ENCODE data around the gene FMNL3. TPM values are rescaled to one million over a fixed set of nuclear protein-coding genes. Genes with fewer than 3 reads are reported as not detected.

The FMNL3 gene
- polyA plus RNA-seq, 1 experiment: 15.8 TPM

DNA sequence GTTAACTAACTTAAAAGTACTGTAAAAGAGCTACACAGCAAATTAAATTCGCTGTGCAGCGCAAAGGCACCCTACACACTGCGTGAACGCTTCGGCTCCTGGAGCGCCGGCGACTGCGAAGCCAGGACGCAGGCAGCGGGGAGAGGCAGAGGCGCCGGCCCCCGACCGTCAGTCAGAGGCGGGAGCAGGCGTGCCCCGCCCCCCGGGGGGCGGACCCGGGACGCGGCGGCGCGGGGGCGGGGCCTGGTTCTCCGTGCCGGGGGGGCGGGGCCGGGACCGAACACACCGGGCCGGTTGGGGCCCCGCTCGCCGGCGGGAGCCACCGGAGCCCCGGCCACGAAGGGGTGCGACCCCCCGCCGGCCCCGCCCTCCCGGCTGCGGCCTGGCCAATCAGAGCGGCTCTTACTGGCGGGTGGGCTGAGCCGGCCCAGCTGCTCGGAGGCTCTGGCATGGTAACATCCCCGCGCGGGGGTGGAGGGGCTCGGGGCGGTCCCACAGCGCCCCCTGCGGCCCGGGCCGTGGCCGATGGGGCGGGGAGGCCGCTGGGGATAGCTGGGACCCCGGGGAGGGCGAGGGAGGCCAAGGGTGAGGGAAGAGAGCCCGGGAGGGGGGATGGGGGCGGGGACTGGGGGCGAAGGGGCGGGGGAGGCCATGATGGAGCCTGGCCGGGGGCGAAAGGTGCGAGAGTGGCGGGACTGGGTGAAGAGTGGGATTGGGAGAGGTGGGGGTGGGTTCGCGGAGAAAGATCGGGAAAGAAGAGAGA, 83.9 kb downstream of the FMNL3 start, which contains the start of gene PRPF40B:
Gene PRPF40B, plus strand, starts transcription at position 420 of the 763 bp plus-strand sequence. Its CDS starts 30 bp downstream, at position 450.
- peak; percentile 44 for TF ChIP-seq CTCF (IDR thresholded peaks at IDR 0.05; ENCODE audit: low read depth, low read length)
- H3K9me3 ChIP-seq (ENCODE audit: control insufficient read depth, insufficient read depth, low read length): no peaks in the 10 kb centered on the region; the same call in 1 of the 2 replicates
- peak; percentile 30 for DNase-seq (ENCODE audit: low read depth, low spot score)
- no peaks in the 10 kb centered on the region for H3K27me3 ChIP-seq (ENCODE audit: control insufficient read depth, insufficient read depth, low read length)
- H3K4me3 ChIP-seq (ENCODE audit: low read depth, low read length): peak within 1 kb of the TSS; percentile 65
- ChIA-PET CTCF (interaction anchor here (0.5 to 1.5 kb wide), 15 partner anchors 10 to 292 kb away, joined by 3 to 15 read pairs (median 4); partner anchors contain the start of gene FAM186B), POLR2A (interaction anchor here (0.7 to 1.5 kb wide), 7 partner anchors 43 to 435 kb away, joined by 3 to 7 read pairs (median 4); partner anchors contain the start of genes TMBIM6 and TUBA1A)
- peak within 1 kb of the TSS; percentile 61 for H3K27ac ChIP-seq (ENCODE audit: low read depth, low read length)

- TF ChIP-seq CTCF (IDR thresholded peaks at IDR 0.05; ENCODE audit: low read depth, low read length): no peak
- ChIA-PET CTCF (interaction anchor here (0.5 to 1.5 kb wide), 9 partner anchors 15 to 291 kb away, joined by 3 to 8 read pairs (median 5); partner anchors contain the start of gene FAM186B), POLR2A (interaction anchor here (0.6 to 1.5 kb wide), 8 partner anchors 43 to 400 kb away, joined by 3 to 7 read pairs (median 4); partner anchors contain the start of gene TMBIM6)
- H3K27me3 ChIP-seq (ENCODE audit: control insufficient read depth, insufficient read depth, low read length): no peaks in the 10 kb centered on the region
- H3K9me3 ChIP-seq (ENCODE audit: control insufficient read depth, insufficient read depth, low read length): no peaks in the 10 kb centered on the region; the same call in 1 of the 2 replicates
- H3K4me3 ChIP-seq (ENCODE audit: low read depth, low read length): peak overlapping the region; percentile 65
- DNase-seq (ENCODE audit: low read depth, low spot score): no peak
- peak overlapping the region; percentile 47 for H3K27ac ChIP-seq (ENCODE audit: low read depth, low read length)
Measured at GRCh38 chr12:49622501-49623141, 84.6 kb downstream of the FMNL3 start.

DNA sequence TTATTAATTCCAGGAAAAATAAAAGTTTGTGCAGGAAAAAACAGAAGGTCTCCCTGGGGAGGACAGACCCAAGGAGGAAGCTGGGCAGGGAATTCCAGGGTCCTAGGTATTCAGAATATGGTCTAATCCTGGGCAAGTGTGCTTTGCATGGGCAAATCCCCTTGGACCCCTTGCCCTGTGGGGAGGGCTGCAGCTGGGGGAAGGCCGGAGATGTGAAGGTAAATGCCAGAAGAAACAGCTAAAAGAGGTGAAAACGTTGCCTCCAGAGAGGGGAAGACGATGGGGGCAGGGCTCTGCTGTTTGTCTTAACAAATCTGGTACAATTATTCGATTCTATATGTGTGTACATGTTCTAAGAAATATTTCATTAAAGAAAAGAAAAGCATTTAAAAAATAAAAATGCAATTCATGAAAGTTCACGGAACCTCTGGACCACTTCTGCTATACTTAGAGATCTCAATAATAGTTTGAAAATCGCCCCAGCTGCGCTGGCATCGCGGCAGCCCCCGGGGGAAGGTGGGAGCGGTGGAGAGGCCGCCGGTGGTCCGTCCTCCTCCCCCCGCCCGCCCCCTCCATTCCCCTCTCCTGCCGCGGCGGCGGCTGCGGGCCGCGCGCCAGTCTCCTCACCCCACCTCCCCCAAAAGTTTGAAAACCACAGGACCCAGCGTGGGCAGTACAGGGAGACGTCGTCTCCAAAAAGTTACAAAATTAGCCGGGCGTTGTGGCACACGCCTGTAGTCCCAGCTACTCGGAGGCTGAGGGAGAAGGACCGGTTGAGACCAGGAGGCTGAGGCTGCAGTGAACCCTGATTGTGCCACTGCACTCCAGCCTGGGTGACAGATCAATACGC, 85.3 kb downstream of the FMNL3 start:
- H3K27ac ChIP-seq (ENCODE audit: low read depth, low read length): no peak overlapping the region
- TF ChIP-seq CTCF (IDR thresholded peaks at IDR 0.05; ENCODE audit: low read depth, low read length): no peak
- no peak for DNase-seq (ENCODE audit: low read depth, low spot score)
- no peaks in the 10 kb centered on the region for H3K27me3 ChIP-seq (ENCODE audit: control insufficient read depth, insufficient read depth, low read length)
- CTCF ChIA-PET: interaction anchor here (0.6 to 1.5 kb wide), 4 partner anchors 70 to 869 kb away, joined by 3 to 6 read pairs (median 3); no protein-coding TSS in a partner anchor
- POLR2A ChIA-PET: interaction anchor here (0.6 to 1.2 kb wide), 5 partner anchors 161 to 399 kb away, joined by 3 to 7 read pairs (median 4); no protein-coding TSS in a partner anchor
- H3K4me3 ChIP-seq (ENCODE audit: low read depth, low read length): peak overlapping the region; percentile 65
- H3K9me3 ChIP-seq (ENCODE audit: control insufficient read depth, insufficient read depth, low read length): no peaks in the 10 kb centered on the region; the same call in 1 of the 2 replicates

DNA sequence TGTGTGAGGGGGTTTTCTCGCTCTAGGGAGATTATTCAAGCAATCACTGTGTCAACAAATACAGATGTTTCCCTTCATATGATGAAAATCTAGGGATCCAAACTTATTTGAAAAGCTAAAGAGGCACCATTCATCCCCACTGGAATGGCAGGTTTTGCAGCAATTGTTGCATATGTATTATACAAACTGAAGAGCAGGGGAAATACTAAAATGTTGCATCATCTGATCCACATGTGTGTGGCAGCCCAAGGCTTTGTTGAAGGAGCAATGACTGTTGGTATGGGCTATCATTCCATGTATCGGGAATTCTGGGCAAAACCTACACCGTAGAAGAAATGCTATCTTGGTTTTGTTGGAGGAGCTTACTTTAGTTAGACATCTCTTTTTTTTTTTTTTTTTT, 87.9 kb downstream of the FMNL3 start:
- Histone ChIP-seq H3K9me3 (ENCODE audit: control insufficient read depth, insufficient read depth, low read length) (peaks cover 4% of the 10 kb centered on the region; the same call in 1 of the 2 replicates), H3K27ac (ENCODE audit: low read depth, low read length) (no peak overlapping the region), H3K27me3 (ENCODE audit: control insufficient read depth, insufficient read depth, low read length) (peaks cover 3% of the 10 kb centered on the region), H3K4me3 (ENCODE audit: low read depth, low read length) (no peak overlapping the region)
- no peak for TF ChIP-seq CTCF (IDR thresholded peaks at IDR 0.05; ENCODE audit: low read depth, low read length)
- ChIA-PET POLR2A (interaction anchor here (0.8 kb wide), 2 partner anchors 122 to 354 kb away, joined by 3 to 4 read pairs; partner anchors contain the start of gene TMBIM6), CTCF (interaction anchor here (0.6 to 2.8 kb wide), 4 partner anchors 18 to 282 kb away, joined by 3 to 11 read pairs (median 4); no protein-coding TSS in a partner anchor)
- DNase-seq (ENCODE audit: low read depth, low spot score): no peak

Measured in AG04450 (cell line).